Measurements from ENCODE around the gene CEP295NL.
A peak's percentile ranks its signal among the peaks of the same experiment; 100 is the strongest.

Gene CEP295NL

DNA sequence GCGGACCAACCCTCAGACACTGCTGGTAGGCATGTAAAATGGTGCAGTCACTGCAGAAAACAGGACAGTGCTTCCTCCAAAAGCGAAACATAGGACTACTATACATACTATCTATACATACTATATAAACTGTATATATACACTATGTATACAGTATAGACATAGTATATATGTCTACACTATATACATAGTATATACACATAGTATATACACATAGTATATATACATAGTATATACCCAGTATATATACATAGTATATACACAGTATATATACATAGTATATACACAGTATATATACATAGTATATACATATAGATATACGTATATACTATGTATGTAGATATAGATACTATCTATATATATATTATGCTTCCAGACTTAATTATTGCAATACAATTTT is 55.9 kb downstream of the CEP295NL start:
- H3K4me3 ChIP-seq (ENCODE audit: low read length): no peak overlapping the region
- DNase-seq (ENCODE audit: low read depth, low spot score): no peak

DNA sequence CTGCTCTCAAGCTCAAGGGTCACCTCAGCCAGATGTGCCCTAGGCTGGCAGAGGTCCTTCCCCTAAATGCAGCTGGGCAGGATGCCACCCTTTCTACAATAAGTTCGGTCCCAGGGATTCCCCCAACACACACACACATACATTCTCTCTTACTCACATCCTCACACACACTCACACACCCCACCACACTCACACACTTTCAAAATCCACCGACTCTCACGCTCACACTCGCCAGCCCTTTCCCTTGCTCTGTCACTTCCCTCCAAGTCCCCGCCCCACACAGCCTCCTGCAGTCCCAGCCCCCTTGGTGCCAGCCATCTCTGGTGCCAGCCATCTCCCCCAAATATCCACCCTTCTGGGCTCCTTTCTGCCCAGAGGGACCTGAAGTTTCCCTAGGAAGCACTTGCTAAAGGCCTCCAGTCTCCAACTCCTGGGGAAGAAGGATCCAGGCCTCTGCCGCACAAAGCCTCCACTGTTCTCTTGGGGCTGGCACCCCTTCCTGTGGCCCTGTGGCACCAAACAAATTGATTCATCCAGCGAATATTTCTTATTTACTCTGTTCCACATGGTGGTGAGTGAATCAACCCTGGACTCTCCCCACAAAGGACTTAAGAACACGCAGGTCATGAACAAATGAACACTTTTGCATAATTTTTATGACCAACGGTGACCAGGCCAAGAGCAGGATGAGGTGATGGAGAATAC is 58.5 kb downstream of the CEP295NL start:
- no peak overlapping the region for H3K4me3 ChIP-seq (ENCODE audit: low read length)
- DNase-seq (ENCODE audit: low read depth, low spot score): no peak

DNA sequence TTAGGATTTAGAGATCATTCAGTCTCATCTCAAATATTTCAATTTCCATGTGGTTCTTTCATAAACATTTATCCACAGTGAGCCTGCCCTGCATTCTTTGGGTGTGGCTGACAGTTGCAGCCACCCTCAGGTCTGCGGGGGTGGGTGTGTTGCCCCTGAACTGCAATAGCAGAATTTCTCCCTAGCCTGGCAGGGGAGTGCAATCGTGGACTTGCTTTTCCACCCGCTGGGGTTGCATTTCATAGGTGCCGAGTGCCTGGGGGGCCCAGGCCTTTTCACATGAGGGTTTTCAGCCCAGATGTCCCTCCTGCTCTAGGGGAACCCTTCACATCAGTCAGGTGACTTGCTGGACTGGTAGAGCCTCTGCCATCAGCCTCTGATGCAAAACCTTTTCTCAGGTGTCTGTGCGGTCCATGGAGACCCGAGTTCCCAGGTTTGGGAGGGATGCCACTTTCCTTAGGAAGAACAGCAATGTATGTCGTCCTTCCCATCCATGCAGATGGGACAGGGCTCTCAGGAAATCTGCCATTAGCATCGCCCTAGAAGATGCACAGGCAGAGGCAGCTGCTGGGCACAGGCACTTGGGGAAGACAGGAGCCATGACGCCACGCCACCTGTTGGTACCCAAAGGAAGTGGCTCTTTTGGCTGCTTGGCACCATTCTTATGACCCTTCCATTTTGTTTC is 60.0 kb downstream of the CEP295NL start:
- H3K4me3 ChIP-seq (ENCODE audit: low read length): no peak overlapping the region
- DNase-seq (ENCODE audit: low read depth, low spot score): peak; percentile 81

DNA sequence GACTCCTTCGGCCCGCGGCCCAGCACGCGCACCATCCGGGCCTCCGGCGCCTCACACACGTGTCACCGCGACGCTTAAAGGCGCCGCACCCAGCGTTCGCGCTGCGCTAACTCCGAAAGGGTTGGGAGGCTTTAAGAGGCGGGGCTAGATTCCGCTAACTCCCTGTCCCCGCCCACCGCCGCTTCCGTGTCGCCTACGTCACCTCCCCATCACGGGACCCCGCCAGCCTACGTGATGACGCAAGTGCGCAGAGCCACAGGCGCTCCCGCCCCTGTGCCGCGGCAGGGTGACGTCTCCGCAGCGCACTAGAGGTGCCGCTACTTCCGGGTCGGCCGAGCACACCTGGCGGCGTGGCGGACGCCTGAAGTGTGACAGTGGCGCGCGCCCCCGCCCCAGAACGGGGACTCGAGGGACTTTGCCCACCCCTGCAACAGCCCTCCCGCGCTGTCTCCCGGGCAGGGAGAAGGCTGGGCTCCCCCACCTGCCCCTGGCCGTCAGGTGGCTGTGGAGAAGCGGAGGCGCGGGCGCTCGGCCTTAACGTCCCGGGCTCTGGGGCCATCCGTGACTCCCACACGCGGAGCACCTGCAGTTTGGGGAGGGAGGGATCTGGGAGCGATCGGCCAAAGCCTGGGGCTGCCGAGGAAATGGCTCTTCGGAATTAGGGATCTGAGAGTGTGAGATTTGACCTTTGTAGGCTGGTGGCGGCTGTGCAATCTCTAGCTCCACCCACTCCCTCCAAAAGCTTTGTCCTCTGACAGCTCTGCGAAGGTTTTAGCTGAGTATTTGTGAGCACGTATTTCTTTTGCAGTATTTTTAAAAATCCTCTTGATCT is 62.0 kb downstream of the CEP295NL start, which contains the start of gene USP36:
USP36 (minus strand) TSS at position 35 of the 832 bp plus-strand sequence. CDS start 4,451 bp downstream, outside the sequence.
- H3K4me3 ChIP-seq (ENCODE audit: low read length): peak within 1 kb of the TSS; percentile 92
- DNase-seq (ENCODE audit: low read depth, low spot score): peak; percentile 98
